ENCODE data around the gene THEMIS2. TPM values are rescaled to one million over a fixed set of nuclear protein-coding genes. Genes with fewer than 3 reads are reported as not detected.

THEMIS2 gene
- total RNA-seq, 1 experiment from 2014 or later: 17.2 TPM

DNA sequence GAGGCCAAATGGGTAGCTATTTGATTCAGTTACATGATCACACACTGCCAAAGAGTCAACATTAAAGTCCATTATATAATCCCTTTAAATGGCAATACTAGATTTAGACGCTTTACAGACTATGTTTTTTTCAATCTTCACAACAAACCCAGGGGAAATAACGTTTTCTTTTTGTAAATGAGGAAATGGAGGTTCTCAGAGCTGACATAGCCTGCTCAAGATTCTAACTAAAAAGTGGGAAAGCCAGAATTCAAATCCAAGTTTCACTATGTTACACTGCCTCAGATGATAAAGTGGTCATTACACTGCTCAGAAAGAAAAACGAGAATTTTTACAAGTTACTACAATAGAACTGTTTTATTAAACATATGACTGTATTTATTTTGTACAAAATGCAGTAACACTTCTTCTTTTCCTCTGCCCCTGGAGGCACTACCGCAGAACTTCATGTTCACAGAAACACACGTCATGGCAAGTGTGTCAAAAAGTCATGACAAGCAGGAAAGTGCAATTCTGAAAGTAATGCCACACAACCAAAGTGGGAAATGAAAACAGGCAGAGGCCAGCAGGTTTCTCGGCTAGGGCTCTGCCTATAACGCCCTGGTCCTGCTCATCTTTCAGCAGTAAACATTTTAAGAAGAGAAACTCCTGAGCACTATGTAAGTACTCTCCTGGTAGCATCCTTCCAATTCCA lies 19.0 kb downstream of the THEMIS2 start:
- H3K4me1 Mint-ChIP-seq: no peaks in the 10 kb centered on the region

More for the DNA sequence above, 19.0 kb downstream of the THEMIS2 start:
- H3K23me2 ChIP-seq (ENCODE audit: insufficient read length, low read depth, low read length, poor library complexity, severe bottlenecking): no peaks in the 10 kb centered on the region
- H4K91ac ChIP-seq (ENCODE audit: insufficient read length, low read depth, low read length): no peak overlapping the region
- H3K27me3 ChIP-seq (ENCODE audit: insufficient read depth, low read length): no peaks in the 10 kb centered on the region
- no peak overlapping the region for H3K56ac ChIP-seq (ENCODE audit: insufficient read length, low read depth, low read length)
- no peak overlapping the region for H2BK5ac ChIP-seq (ENCODE audit: insufficient read length, low read length)
- WGBS (ENCODE audit: extremely low coverage, insufficient read length, low lambda C conversion rate): no CpG with 5 or more reads among the region's 7 CpGs
- H3K4me2 ChIP-seq (ENCODE audit: insufficient read depth, insufficient read length, low read length): no peak overlapping the region
- H4K5ac ChIP-seq (ENCODE audit: insufficient read length, low read depth, low read length): no peak overlapping the region
- no peak overlapping the region for H2BK15ac ChIP-seq (ENCODE audit: low read depth, low read length)
- H2AFZ ChIP-seq (ENCODE audit: low read length): no peak overlapping the region
- H3K9me3 Mint-ChIP-seq: no peaks in the 10 kb centered on the region
- H3K27me3 Mint-ChIP-seq (ENCODE audit: low read depth): no peaks in the 10 kb centered on the region; the same call in 1 of the 2 replicates
- TF ChIP-seq CTCF (conservative IDR thresholded peaks at IDR 0.05): no peak; the same call in 2 of the 3 replicates
- H3K14ac ChIP-seq (ENCODE audit: insufficient read depth, low read length): no peak overlapping the region
- H3K79me1 ChIP-seq (ENCODE audit: insufficient read depth, low read depth, low read length, poor library complexity, severe bottlenecking): no peaks in the 10 kb centered on the region
- H3K4ac ChIP-seq (ENCODE audit: low read depth, low read length): no peak overlapping the region
- no peak overlapping the region for H3K27ac Mint-ChIP-seq
- H4K8ac ChIP-seq (replicated peaks; ENCODE audit: insufficient read length, low read depth, low read length): no peak overlapping the region
- no peaks in the 10 kb centered on the region for H4K20me1 ChIP-seq (ENCODE audit: control insufficient read depth, insufficient read depth, insufficient read length)
- no peaks in the 10 kb centered on the region for H3K9me3 ChIP-seq (ENCODE audit: control insufficient read depth, low read depth, low read length)
- H3K4me1 ChIP-seq (ENCODE audit: insufficient read depth, low read length): no peaks in the 10 kb centered on the region
- no peak overlapping the region for H3K18ac ChIP-seq (ENCODE audit: insufficient read length, low read depth, low read length)
- peaks cover 25 to 86% (median 66%) of the 10 kb centered on the region in 3 experiments; a peak in 6 of 7 replicates for H3K36me3 Mint-ChIP-seq (ENCODE audit: insufficient read depth in 1 of 3, low read depth in 3 of 3)
- H2BK120ac ChIP-seq (ENCODE audit: low read depth, low read length, poor library complexity, severe bottlenecking): no peak overlapping the region
- DNase-seq: no peak
- no peak overlapping the region for H3T11ph ChIP-seq (ENCODE audit: low read length)
- no peak overlapping the region for H3K9ac ChIP-seq (ENCODE audit: extremely low read depth, insufficient read length, low read length)
- no peaks in the 10 kb centered on the region for H3K79me2 ChIP-seq (ENCODE audit: insufficient read depth, low read length)
- no peak overlapping the region for H3K23ac ChIP-seq (ENCODE audit: insufficient read length, low read depth, low read length)
- no peak overlapping the region for H3K4me3 Mint-ChIP-seq
- H2AK5ac ChIP-seq (ENCODE audit: insufficient read length, low read length): no peak overlapping the region
- no peak overlapping the region for H2BK20ac ChIP-seq (ENCODE audit: low read depth, low read length, poor library complexity, severe bottlenecking)
- H2BK12ac ChIP-seq (ENCODE audit: insufficient read length, low read depth, low read length): no peak overlapping the region
- H3K27ac ChIP-seq (ENCODE audit: insufficient read length, low read depth, low read length): no peak overlapping the region

All from H9 (cell line).